Hepatocyte (in vitro differentiated cells): ENCODE data around the gene SYNPR. TPM values are rescaled to one million over a fixed set of nuclear protein-coding genes. Genes with fewer than 3 reads are reported as not detected.

ENCODE experiments used
- DNase-seq: peaks from one replicate; pipeline ENCODE4 v3.0.0-alpha.2; 2016; ENCODE audit warnings: low spot score
- H2AFZ ChIP-seq: fragments of 200-600 bp; sonication (generic); 2 replicates; pipeline ENCODE4 v1.6.0; 2016; ENCODE audit warnings: antibody characterized with exemption, mild to moderate bottlenecking
- H3K27ac ChIP-seq: fragments of 200-600 bp; sonication (generic); 2 replicates; pipeline ENCODE4 v1.5.1; 2016; ENCODE audit warnings: mild to moderate bottlenecking
- H3K27me3 ChIP-seq: fragments of 200-600 bp; sonication (generic); 2 replicates; pipeline ENCODE4 v1.6.1; 2016
- H3K36me3 ChIP-seq: fragments of 200-600 bp; sonication (generic); replicated peaks from 2 replicates; pipeline ENCODE4 v1.5.1; 2016; ENCODE audit warnings: low read depth; ENCODE audit not compliant: insufficient read depth
- H3K4me1 ChIP-seq: fragments of 200-600 bp; sonication (generic); 2 replicates; pipeline ENCODE4 v1.5.1; 2016; ENCODE audit warnings: mild to moderate bottlenecking, moderate library complexity; ENCODE audit not compliant: insufficient read depth
- H3K4me2 ChIP-seq: fragments of 200-600 bp; sonication (generic); 2 replicates; pipeline ENCODE4 v1.6.0; 2016
- H3K4me3 ChIP-seq: fragments of 200-600 bp; sonication (generic); 2 replicates; pipeline ENCODE4 v1.5.1; 2016; ENCODE audit warnings: mild to moderate bottlenecking
- H3K79me2 ChIP-seq: fragments of 200-600 bp; sonication (generic); 2 replicates; pipeline ENCODE4 v1.6.0; 2017; ENCODE audit warnings: mild to moderate bottlenecking
- H3K9me2 ChIP-seq: fragments of 200-600 bp; sonication (generic); replicated peaks from 2 replicates; pipeline ENCODE4 v1.6.0; 2017; ENCODE audit warnings: mild to moderate bottlenecking; ENCODE audit not compliant: insufficient read depth
- H3K9me3 ChIP-seq: fragments of 200-600 bp; sonication (generic); 2 replicates; pipeline ENCODE4 v1.5.1; 2016; ENCODE audit warnings: low read depth, mild to moderate bottlenecking
- H4K20me1 ChIP-seq: fragments of 200-600 bp; sonication (generic); 2 replicates; pipeline ENCODE4 v1.6.0; 2016; ENCODE audit warnings: mild to moderate bottlenecking; ENCODE audit not compliant: insufficient read depth, poor library complexity, severe bottlenecking
- CTCF ChIP-seq: fragments of 200-600 bp; sonication (generic); IDR thresholded peaks from 2 replicates; pipeline ENCODE4 v1.5.1; 2016; ENCODE audit warnings: antibody characterized with exemption, mild to moderate bottlenecking; ENCODE audit not compliant: poor library complexity
- EZH2 ChIP-seq: fragments of 200-600 bp; sonication (generic); IDR thresholded peaks from 2 replicates; pipeline ENCODE4 v1.6.1; 2016; ENCODE audit warnings: antibody characterized with exemption, mild to moderate bottlenecking, borderline replicate concordance
- EZH2phosphoT487 ChIP-seq: fragments of 200-600 bp; sonication (generic); IDR thresholded peaks from one replicate; pipeline ENCODE4 v1.6.1; 2018; ENCODE audit warnings: antibody characterized with exemption, mild to moderate bottlenecking, low read depth, moderate library complexity; ENCODE audit not compliant: unreplicated experiment, severe bottlenecking
- WGBS: methylation state at CpG from one replicate; pipeline ENCODE4 v1.1.6; 2016; ENCODE audit warnings: low lambda C conversion rate; ENCODE audit errors: missing lambda C conversion rate; 5-methylcytosine and 5-hydroxymethylcytosine counted together
- polyA plus RNA-seq: library from polyadenylated mRNA; unstranded; fragments of >200 nt; fragmentation: Nextera tagmentation; extraction: Ambion mirVana; gene quantifications from 2 replicates; pipeline ENCODE4 v1.2.1, GENCODE V29; 2016
- total RNA-seq: library from RNA; depleted of rRNA; stranded (reverse); fragments of >200 nt; gene quantifications from 2 replicates; pipeline ENCODE4 v1.2.3, GENCODE V29; 2014

Gene SYNPR
- total and polyA plus RNA-seq, 2 experiments from 2014 or later = 0.37 TPM; not detected in 1

DNA sequence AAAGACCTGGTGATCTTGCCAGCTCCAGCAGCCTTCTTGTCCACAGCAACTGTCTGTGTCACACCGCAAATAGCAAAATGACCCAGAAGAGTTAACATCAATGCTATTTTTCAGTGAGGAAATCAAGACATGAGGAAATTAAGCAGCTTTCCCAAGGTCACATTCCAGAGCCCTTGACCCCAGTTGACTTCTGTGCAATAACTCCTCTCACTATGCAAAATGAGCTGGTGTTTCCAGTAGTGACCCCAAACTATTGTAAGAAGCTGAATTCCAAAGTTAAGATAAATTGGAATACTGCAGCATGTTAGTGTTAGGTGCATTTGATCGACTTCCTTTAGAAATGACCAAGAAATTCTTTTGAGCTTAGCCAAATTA is 201.5 kb downstream of the SYNPR start:
- TF ChIP-seq CTCF = no peak
- TF ChIP-seq EZH2 = no peak
- no peak for TF ChIP-seq EZH2phosphoT487
- Histone ChIP-seq H3K79me2 (no peaks in the 10 kb centered on the region), H3K27ac (no peak overlapping the region), H4K20me1 (no peaks in the 10 kb centered on the region), H3K9me3 (no peaks in the 10 kb centered on the region), H3K4me1 (no peaks in the 10 kb centered on the region), H3K4me2 (no peak overlapping the region), H3K36me3 (no peaks in the 10 kb centered on the region), H2AFZ (no peak overlapping the region), H3K4me3 (no peak overlapping the region), H3K9me2 (no peaks in the 10 kb centered on the region), H3K27me3 (no peaks in the 10 kb centered on the region)
- no peak for DNase-seq
- WGBS = 91% methylated on average over 2 of the region's 2 CpGs

DNA sequence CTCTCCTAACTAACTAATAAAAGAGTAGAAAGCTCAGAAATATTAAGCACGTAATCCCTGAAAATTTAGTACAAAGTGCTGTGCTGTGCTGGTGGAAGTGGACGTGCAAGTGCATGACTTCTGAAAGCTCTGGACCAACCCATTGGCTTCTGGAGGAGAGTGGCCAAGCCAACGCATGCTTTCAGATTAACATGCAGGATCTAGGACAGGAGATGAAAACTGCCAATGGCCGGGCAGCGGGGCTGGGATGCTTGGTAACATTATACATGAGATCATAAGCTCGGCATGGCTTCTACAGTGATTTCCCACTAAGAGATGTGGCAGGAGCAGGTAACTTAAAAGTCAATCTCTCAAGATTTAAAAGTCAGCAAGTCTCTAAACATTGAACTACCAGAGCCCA is 203.5 kb downstream of the SYNPR start:
- no peaks in the 10 kb centered on the region for H3K9me3 ChIP-seq
- H4K20me1 ChIP-seq = no peaks in the 10 kb centered on the region
- H3K4me1 ChIP-seq = no peaks in the 10 kb centered on the region
- TF ChIP-seq EZH2 = no peak
- no peak for TF ChIP-seq CTCF
- TF ChIP-seq EZH2phosphoT487 = no peak
- no peak for DNase-seq
- WGBS = 84% methylated on average over 6 of the region's 6 CpGs
- no peaks in the 10 kb centered on the region for H3K36me3 ChIP-seq
- no peaks in the 10 kb centered on the region for H3K9me2 ChIP-seq
- H2AFZ ChIP-seq = no peak overlapping the region
- no peak overlapping the region for H3K4me3 ChIP-seq
- H3K27ac ChIP-seq = no peak overlapping the region
- no peaks in the 10 kb centered on the region for H3K79me2 ChIP-seq
- H3K27me3 ChIP-seq = no peaks in the 10 kb centered on the region
- H3K4me2 ChIP-seq = no peak overlapping the region

DNA sequence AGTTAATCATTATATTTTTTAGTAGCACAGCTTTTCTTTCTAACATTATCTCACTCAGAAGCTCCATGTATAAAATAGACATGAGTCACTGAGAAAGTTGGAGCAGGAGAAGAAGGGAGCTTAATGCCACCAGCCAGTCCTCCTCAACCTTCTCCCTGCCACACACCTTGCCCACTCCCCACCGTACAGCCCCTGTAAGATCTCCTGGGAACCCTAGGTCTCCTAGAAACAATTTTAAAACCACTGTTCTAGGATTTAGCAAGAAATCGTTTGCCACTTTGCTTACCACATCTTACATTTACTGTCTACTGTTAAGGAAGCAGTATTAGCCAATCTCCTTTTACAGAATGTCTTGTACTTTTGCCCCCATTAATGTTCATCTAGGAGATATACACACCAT is 204.2 kb downstream of the SYNPR start:
- no peaks in the 10 kb centered on the region for H3K4me1 ChIP-seq
- H3K9me2 ChIP-seq = no peaks in the 10 kb centered on the region
- H3K79me2 ChIP-seq = no peaks in the 10 kb centered on the region
- no peaks in the 10 kb centered on the region for H4K20me1 ChIP-seq
- no peak for DNase-seq
- H2AFZ ChIP-seq = no peak overlapping the region
- no peaks in the 10 kb centered on the region for H3K36me3 ChIP-seq
- no peak overlapping the region for H3K4me3 ChIP-seq
- TF ChIP-seq EZH2phosphoT487 (no peak), EZH2 (no peak), CTCF (no peak)
- H3K9me3 ChIP-seq = no peaks in the 10 kb centered on the region
- H3K4me2 ChIP-seq = no peak overlapping the region
- no peaks in the 10 kb centered on the region for H3K27me3 ChIP-seq
- H3K27ac ChIP-seq = no peak overlapping the region
- WGBS = 68% methylated on average over 2 of the region's 2 CpGs

DNA sequence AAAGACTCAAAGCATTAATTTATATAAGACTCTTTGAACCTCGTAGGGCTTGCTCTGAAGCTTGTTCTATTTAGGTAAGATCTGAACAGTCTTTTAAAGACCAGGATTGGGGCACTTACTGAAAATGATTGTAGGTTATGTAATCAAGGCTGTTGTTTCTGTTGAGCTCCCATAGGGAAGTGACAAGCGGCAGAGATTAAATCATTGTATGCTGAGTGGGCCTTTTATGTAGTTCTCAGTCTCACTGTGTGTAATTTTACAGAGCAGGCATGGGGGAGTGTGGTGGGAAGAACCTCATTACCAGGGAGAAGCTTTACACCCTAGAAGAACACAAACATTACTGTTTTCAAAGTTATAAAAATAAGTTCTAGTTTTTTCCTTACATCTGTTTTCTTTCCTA is 214.4 kb downstream of the SYNPR start:
- WGBS = 48% methylated on average over 2 of the region's 2 CpGs
- DNase-seq = no peak

More for the DNA sequence above, 214.4 kb downstream of the SYNPR start:
- H3K27ac ChIP-seq = no peak overlapping the region
- no peak overlapping the region for H3K4me2 ChIP-seq
- no peaks in the 10 kb centered on the region for H3K27me3 ChIP-seq
- no peaks in the 10 kb centered on the region for H3K4me1 ChIP-seq
- no peaks in the 10 kb centered on the region for H4K20me1 ChIP-seq
- no peak for TF ChIP-seq CTCF
- no peak for TF ChIP-seq EZH2phosphoT487
- H3K9me2 ChIP-seq = no peaks in the 10 kb centered on the region
- no peaks in the 10 kb centered on the region for H3K79me2 ChIP-seq
- H3K4me3 ChIP-seq = no peak overlapping the region
- no peak overlapping the region for H2AFZ ChIP-seq
- no peaks in the 10 kb centered on the region for H3K9me3 ChIP-seq
- no peaks in the 10 kb centered on the region for H3K36me3 ChIP-seq
